Thyroid gland (tissue), 4 donors: ENCODE data around the gene DOLPP1. TPM values are rescaled to one million over a fixed set of nuclear protein-coding genes. Genes with fewer than 3 reads are reported as not detected.
A peak's percentile ranks its signal among the peaks of the same experiment; 100 is the strongest.

Source experiments
- DNase-seq, 2 donors: peaks; one replicate each; pipeline ENCODE4 v3.0.0-alpha.2; 2019
- H3K27ac ChIP-seq, 3 donors: fragments of 200-600 bp; sonication (generic); 1 replicate in 2 of 3; 2 replicates in 1 of 3; pipeline ENCODE4 v1.5.1; 2016 to 2019; ENCODE audit warnings: mild to moderate bottlenecking in 1 of 3, moderate library complexity in 1 of 3
- H3K27me3 ChIP-seq: fragments of 200-600 bp; sonication (generic); one replicate; pipeline ENCODE4 v1.5.1; 2019
- H3K36me3 ChIP-seq, 2 donors: fragments of 200-600 bp; sonication (generic); one replicate each; pipeline ENCODE4 v1.5.1; 2016 to 2019
- H3K4me1 ChIP-seq, 2 donors: fragments of 200-600 bp; sonication (generic); one replicate each; pipeline ENCODE4 v1.5.1; 2017 to 2019
- H3K4me3 ChIP-seq, 3 donors: fragments of 200-600 bp; sonication (generic); replicated peaks in 1 of 3; 1 replicate in 2 of 3; 2 replicates in 1 of 3; pipeline ENCODE4 v1.5.1; 2016; ENCODE audit warnings: mild to moderate bottlenecking in 1 of 3
- H3K9me3 ChIP-seq: fragments of 200-600 bp; sonication (generic); one replicate; pipeline ENCODE4 v1.5.1; 2017
- CTCF ChIP-seq, 6 experiments: fragments of 200-600 bp in 3 of 6; fragments of 450-650 bp in 3 of 6; sonication (generic) in 3 of 6; IDR thresholded peaks; one replicate each; pipeline ENCODE4 v1.5.1; 2016 to 2019; ENCODE audit warnings: antibody characterized with exemption in 6 of 6, mild to moderate bottlenecking in 2 of 6, inconsistent platforms in 1 of 6, moderate library complexity in 1 of 6
- POLR2A ChIP-seq, 2 donors: fragments of 450-650 bp; IDR thresholded peaks; one replicate each; pipeline ENCODE4 v1.6.1; 2017; ENCODE audit warnings: antibody characterized with exemption in 2 of 2, mild to moderate bottlenecking in 2 of 2, moderate library complexity in 1 of 2
- WGBS, 2 donors: methylation state at CpG; one replicate each; pipeline ENCODE4 v1.1.5; 2017; 5-methylcytosine and 5-hydroxymethylcytosine counted together
- intact Hi-C: fragments of 100-400 bp; cut with DNase I; formaldehyde crosslinking; loops from one replicate; pipeline ENCODE4 v1.15.1; 2023
- total RNA-seq, 4 donors: library from RNA; depleted of rRNA; stranded (reverse); fragments of >200 nt; gene quantifications; one replicate each; pipeline ENCODE4 v1.2.3, GENCODE V29; 2016

Gene DOLPP1
- total RNA-seq, 4 donors from 2014 or later: 6.0 to 10.9 (median 8.3) TPM

GRCh38 chr9:129138476-129139232, 57.7 kb downstream of the DOLPP1 start:
- no peaks in the 10 kb centered on the region for H3K27me3 ChIP-seq
- peak; percentile 29 for DNase-seq
- peaks cover 20 to 24% of the 10 kb centered on the region in 2 donors for H3K36me3 ChIP-seq
- intact Hi-C loops: loop anchor here (5.0 kb wide), 1 partner anchor 474 kb away; no protein-coding TSS in a partner anchor
- no peak overlapping the region for H3K4me3 ChIP-seq
- H3K9me3 ChIP-seq: no peaks in the 10 kb centered on the region
- TF ChIP-seq CTCF (IDR thresholded peaks at IDR 0.05) (no peak), POLR2A (IDR thresholded peaks at IDR 0.05) (no peak)
- WGBS, 2 donors: 51 to 58% methylated on average over 12 to 19 of the region's 21 CpGs
- H3K27ac ChIP-seq: peak overlapping the region; percentile 98 to 100 (median 100)
- H3K4me1 ChIP-seq: peaks cover 44 to 66% of the 10 kb centered on the region in 2 donors

- Histone ChIP-seq H3K36me3 (peaks cover 20 to 24% of the 10 kb centered on the region in 2 donors), H3K9me3 (no peaks in the 10 kb centered on the region), H3K27ac (peak overlapping the region; percentile 98 to 100 (median 100)), H3K4me3 (peak overlapping the region in 1 of 3 donors; percentile 28), H3K27me3 (no peaks in the 10 kb centered on the region), H3K4me1 (peaks cover 45 to 74% of the 10 kb centered on the region in 2 donors)
- 0 to 8% methylated on average over 6 to 12 of the region's 13 CpGs for WGBS, 2 donors
- intact Hi-C loops: loop anchor here (5.0 kb wide), 1 partner anchor 473 kb away; no protein-coding TSS in a partner anchor
- TF ChIP-seq CTCF (IDR thresholded peaks at IDR 0.05): peak; percentile 76 to 97 (median 92)
- TF ChIP-seq POLR2A (IDR thresholded peaks at IDR 0.05): no peak
- DNase-seq: peak; percentile 77 to 79
Observed at GRCh38 chr9:129139233-129139992, 58.5 kb downstream of the DOLPP1 start.

- H3K4me1 ChIP-seq: peaks cover 48 to 78% of the 10 kb centered on the region in 2 donors
- H3K27ac ChIP-seq: peak overlapping the region; percentile 98 to 100 (median 100)
- H3K4me3 ChIP-seq: peak overlapping the region; percentile 2 to 36 (median 28)
- TF ChIP-seq POLR2A (IDR thresholded peaks at IDR 0.05): peak; percentile 60 to 84
- no peak for TF ChIP-seq CTCF (IDR thresholded peaks at IDR 0.05)
- 1% methylated on average over 11 of the region's 11 CpGs for WGBS, 2 donors
- DNase-seq: peak; percentile 92 to 95
- intact Hi-C loops: loop anchor here (5.0 kb wide), 2 partner anchors 37 to 472 kb away; partner anchors contain the start of gene IER5L
- H3K9me3 ChIP-seq: no peaks in the 10 kb centered on the region
- peaks cover 20 to 24% of the 10 kb centered on the region in 2 donors for H3K36me3 ChIP-seq
- H3K27me3 ChIP-seq: no peaks in the 10 kb centered on the region
Observed at GRCh38 chr9:129139993-129140396, 59.1 kb downstream of the DOLPP1 start.

Other genes with a start within 250 kb of the DOLPP1 start
- 10 to 100 TPM in 3 of 4 donors, 1 to 10 TPM in 1; 5.8 to 12.6 (median 12.3) TPM for gene KYAT1, start 199.2 kb upstream of the DOLPP1 start, total RNA-seq
- gene LRRC8A, start 199.0 kb upstream of the DOLPP1 start, total RNA-seq: 10 to 100 TPM; 56.3 to 65.6 (median 61.5) TPM
- 10 to 100 TPM; 10.1 to 65.3 (median 39.4) TPM for gene PHYHD1, start 160.1 kb upstream of the DOLPP1 start, total RNA-seq
- gene DOLK, start 133.5 kb upstream of the DOLPP1 start, total RNA-seq: 10 to 100 TPM; 21.1 to 25.2 (median 22.2) TPM
- gene NUP188, start 133.4 kb upstream of the DOLPP1 start, total RNA-seq: 10 to 100 TPM; 27.1 to 78.2 (median 35.8) TPM
- gene SH3GLB2, start 52.8 kb upstream of the DOLPP1 start, total RNA-seq: 100 to 1,000 TPM in 1 of 4 donors, 10 to 100 TPM in 3; 89.5 to 139 (median 93.7) TPM
- 10 to 100 TPM; 23.9 to 78.8 (median 50.0) TPM for gene MIGA2, start 44.5 kb upstream of the DOLPP1 start, total RNA-seq
- 10 to 100 TPM; 44.0 to 59.0 (median 54.1) TPM for gene CRAT, start 29.7 kb downstream of the DOLPP1 start, total RNA-seq
- 100 to 1,000 TPM in 2 of 4 donors, 10 to 100 TPM in 2; 45.0 to 117 (median 89.5) TPM for gene PTPA, start 30.3 kb downstream of the DOLPP1 start, total RNA-seq
- 10 to 100 TPM in 3 of 4 donors, 1 to 10 TPM in 1; 7.8 to 20.2 (median 12.6) TPM for gene IER5L, start 97.2 kb downstream of the DOLPP1 start, total RNA-seq